Lower leg skin (tissue), 3 donors: ENCODE data around the gene ABCC1.

Source experiments
- POLR2A ChIP-seq, 2 donors: fragments of 450-650 bp; IDR thresholded peaks; one replicate each; pipeline ENCODE4 v1.6.1; 2016 to 2017; ENCODE audit warnings: antibody characterized with exemption in 2 of 2, mild to moderate bottlenecking in 1 of 2, moderate library complexity in 1 of 2
- TF ChIP-seq, protein P1 (sequence below), 3 donors: fragments of 450-650 bp; IDR thresholded peaks; one replicate each; pipeline ENCODE4 v1.5.1; 2016; ENCODE audit warnings: antibody characterized with exemption in 3 of 3, mild to moderate bottlenecking in 3 of 3, moderate library complexity in 2 of 3

GRCh38 chr16:16127469-16128116 lies 178.2 kb downstream of the ABCC1 start:
- TF ChIP-seq, protein P1, sequence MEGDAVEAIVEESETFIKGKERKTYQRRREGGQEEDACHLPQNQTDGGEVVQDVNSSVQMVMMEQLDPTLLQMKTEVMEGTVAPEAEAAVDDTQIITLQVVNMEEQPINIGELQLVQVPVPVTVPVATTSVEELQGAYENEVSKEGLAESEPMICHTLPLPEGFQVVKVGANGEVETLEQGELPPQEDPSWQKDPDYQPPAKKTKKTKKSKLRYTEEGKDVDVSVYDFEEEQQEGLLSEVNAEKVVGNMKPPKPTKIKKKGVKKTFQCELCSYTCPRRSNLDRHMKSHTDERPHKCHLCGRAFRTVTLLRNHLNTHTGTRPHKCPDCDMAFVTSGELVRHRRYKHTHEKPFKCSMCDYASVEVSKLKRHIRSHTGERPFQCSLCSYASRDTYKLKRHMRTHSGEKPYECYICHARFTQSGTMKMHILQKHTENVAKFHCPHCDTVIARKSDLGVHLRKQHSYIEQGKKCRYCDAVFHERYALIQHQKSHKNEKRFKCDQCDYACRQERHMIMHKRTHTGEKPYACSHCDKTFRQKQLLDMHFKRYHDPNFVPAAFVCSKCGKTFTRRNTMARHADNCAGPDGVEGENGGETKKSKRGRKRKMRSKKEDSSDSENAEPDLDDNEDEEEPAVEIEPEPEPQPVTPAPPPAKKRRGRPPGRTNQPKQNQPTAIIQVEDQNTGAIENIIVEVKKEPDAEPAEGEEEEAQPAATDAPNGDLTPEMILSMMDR (IDR thresholded peaks at IDR 0.05) = peak in 1 of 3 donors; percentile 64
- TF ChIP-seq POLR2A (IDR thresholded peaks at IDR 0.05) = no peak
